B cell (primary cell): ENCODE measurements around the gene STAT5B. TPM values are rescaled to one million over a fixed set of nuclear protein-coding genes. Genes with fewer than 3 reads are reported as not detected.

Experiments
- ATAC-seq: fragments of 200-7000 bp; cut with Tn5 transposase; one replicate; pipeline ENCODE4 v1.10.0; 2021; ENCODE audit warnings: low read depth, mild to moderate bottlenecking, moderate number of reproducible peaks, moderate library complexity
- CTCF ChIA-PET: fragments of 350-600 bp; sonication (Branson Sonifier 250); formaldehyde crosslinking; loops from one replicate; lab custom pipeline; 2021; ENCODE audit warnings: antibody characterized with exemption, inconsistent platforms; lab: Charles Lee
- POLR2A ChIA-PET: fragments of 350-600 bp; sonication (Branson Sonifier 250); formaldehyde crosslinking; loops from one replicate; lab custom pipeline; 2021; ENCODE audit warnings: antibody characterized with exemption; lab: Charles Lee
- DNase-seq: peaks from one replicate; pipeline ENCODE4 v3.0.0; 2013
- H2AFZ ChIP-seq: 2 replicates; pipeline ENCODE4 v1.6.1; 2012; ENCODE audit warnings: mild to moderate bottlenecking, low read depth, low read length; ENCODE audit not compliant: insufficient read depth, poor library complexity, severe bottlenecking
- H3K27ac ChIP-seq, 2 donors: 1 replicate in 1 of 2; 2 replicates in 1 of 2; pipeline ENCODE4 v1.5.1; 2012 to 2013; ENCODE audit warnings: low read length in 2 of 2, mild to moderate bottlenecking in 2 of 2, moderate library complexity in 1 of 2
- H3K27me3 ChIP-seq, 4 experiments: fragments of 200-600 bp in 1 of 4; sonication (generic) in 1 of 4; replicated peaks in 1 of 4; 1 replicate in 2 of 4; 2 replicates in 2 of 4; pipeline versions ENCODE4 v1.6.1 to v1.7.0; 2013 to 2016; ENCODE audit warnings: low read length in 3 of 4, mild to moderate bottlenecking in 2 of 4, mixed read lengths in 1 of 4, moderate library complexity in 1 of 4; ENCODE audit not compliant: insufficient read depth in 4 of 4, control insufficient read depth in 3 of 4; ENCODE audit errors: control extremely low read depth in 1 of 4
- H3K36me3 ChIP-seq, 2 experiments: replicated peaks in 1 of 2; 1 replicate in 1 of 2; 2 replicates in 1 of 2; pipeline versions ENCODE4 v1.6.1 to v1.7.1; 2013; ENCODE audit warnings: low read length in 1 of 2; ENCODE audit not compliant: insufficient read depth in 2 of 2, control insufficient read depth in 1 of 2; ENCODE audit errors: control extremely low read depth in 1 of 2, extremely low read depth in 1 of 2
- H3K4me1 ChIP-seq, 2 donors: fragments of 200-600 bp in 1 of 2; sonication (generic) in 1 of 2; 1 replicate in 1 of 2; 2 replicates in 1 of 2; pipeline versions ENCODE4 v1.5.1 to v1.6.1; 2013 to 2017; ENCODE audit warnings: low read length in 2 of 2; ENCODE audit not compliant: control insufficient read depth in 2 of 2, insufficient read depth in 2 of 2
- H3K4me2 ChIP-seq: replicated peaks from 2 replicates; pipeline ENCODE3; 2012; ENCODE audit warnings: mild to moderate bottlenecking, low read depth, low read length; ENCODE audit not compliant: poor library complexity, severe bottlenecking
- H3K4me3 ChIP-seq, 5 experiments: fragments of 200-600 bp in 1 of 5; sonication (generic) in 1 of 5; 1 replicate in 3 of 5; 2 replicates in 2 of 5; pipeline versions ENCODE4 v1.5.1 to v1.7.0; 2011 to 2016; ENCODE audit warnings: low read length in 4 of 5, mild to moderate bottlenecking in 4 of 5, low read depth in 2 of 5, control low read depth in 1 of 5, moderate library complexity in 1 of 5; ENCODE audit not compliant: insufficient read depth in 1 of 5; ENCODE audit errors: control extremely low read depth in 1 of 5, extremely low read depth in 1 of 5
- H3K79me2 ChIP-seq: fragments of 200-600 bp; sonication (generic); one replicate; pipeline ENCODE4 v1.6.0; 2016; ENCODE audit warnings: low read length; ENCODE audit not compliant: control insufficient read depth, insufficient read depth
- H3K9ac ChIP-seq: fragments of 200-600 bp; sonication (generic); 2 replicates; pipeline ENCODE4 v1.6.1; 2017; ENCODE audit warnings: mild to moderate bottlenecking, low read length, moderate library complexity
- H3K9me3 ChIP-seq, 3 donors: one replicate each; pipeline versions ENCODE4 v1.6.1 to v1.7.1; 2013; ENCODE audit warnings: low read length in 2 of 3; ENCODE audit not compliant: control insufficient read depth in 2 of 3, insufficient read depth in 1 of 3; ENCODE audit errors: control extremely low read depth in 1 of 3
- H4K20me1 ChIP-seq: 2 replicates; pipeline ENCODE4 v1.6.0; 2012; ENCODE audit warnings: mild to moderate bottlenecking, low read length; ENCODE audit not compliant: insufficient read depth, control insufficient read depth, poor library complexity, severe bottlenecking
- H3K27ac Mint-ChIP-seq: one replicate; pipeline ENCODE4 v1.8.0; 2021; ENCODE audit warnings: mixed read lengths
- H3K27me3 Mint-ChIP-seq: one replicate; pipeline ENCODE4 v1.8.0; 2021; ENCODE audit warnings: mixed read lengths
- H3K4me1 Mint-ChIP-seq: one replicate; pipeline ENCODE4 v1.8.0; 2021; ENCODE audit warnings: mixed read lengths
- H3K4me3 Mint-ChIP-seq: one replicate; pipeline ENCODE4 v1.8.0; 2021; ENCODE audit warnings: mixed read lengths
- H3K9me3 Mint-ChIP-seq: one replicate; pipeline ENCODE4 v1.8.0; 2022; ENCODE audit warnings: mixed read lengths; ENCODE audit not compliant: insufficient read depth
- EZH2 ChIP-seq: IDR thresholded peaks from 2 replicates; pipeline ENCODE4 v1.6.1; 2012; ENCODE audit warnings: borderline replicate concordance, low read depth, mild to moderate bottlenecking, moderate library complexity, low read length; ENCODE audit not compliant: insufficient read depth, poor library complexity, severe bottlenecking
- WGBS: methylation state at CpG from one replicate; pipeline ENCODE4 v1.1.5; 2013; ENCODE audit warnings: missing lambda C conversion rate; ENCODE audit not compliant: insufficient coverage; 5-methylcytosine and 5-hydroxymethylcytosine counted together
- intact Hi-C: fragments of 100-400 bp; cut with micrococcal nuclease; formaldehyde crosslinking; loops from one replicate; pipeline ENCODE4 v1.10.0; 2022
- polyA minus RNA-seq: library from RNA; depleted of rRNA, polyadenylated mRNA; stranded (reverse); fragments of >200 nt; gene quantifications from 2 replicates; pipeline ENCODE4 v1.2.3, GENCODE V29; 2012
- polyA plus RNA-seq: library from polyadenylated mRNA; depleted of rRNA; stranded (reverse); fragments of >200 nt; gene quantifications from 2 replicates; pipeline ENCODE4 v1.2.3, GENCODE V29; 2012
- total RNA-seq, 2 donors: library from RNA; stranded (reverse); fragments of 120-200 nt in 1 of 2; gene quantifications; 1 replicate in 1 of 2; 2 replicates in 1 of 2; pipeline versions ENCODE4 v1.2.3 to v1.2.4, GENCODE V29; 2013 to 2022
- TF ChIP-seq, protein P1 (sequence below): fragments of 200-600 bp; IDR thresholded peaks from one replicate; pipeline ENCODE4 v1.8.0; 2022; ENCODE audit warnings: antibody characterized with exemption, mild to moderate bottlenecking

The STAT5B gene
- total RNA-seq: 95.7 and 103 TPM in 2 replicates
- 57.4 TPM for total RNA-seq (2013)
- polyA plus RNA-seq: 70.0 and 89.3 TPM in 2 replicates
- 56.3 and 69.6 TPM in 2 replicates for polyA minus RNA-seq

DNA sequence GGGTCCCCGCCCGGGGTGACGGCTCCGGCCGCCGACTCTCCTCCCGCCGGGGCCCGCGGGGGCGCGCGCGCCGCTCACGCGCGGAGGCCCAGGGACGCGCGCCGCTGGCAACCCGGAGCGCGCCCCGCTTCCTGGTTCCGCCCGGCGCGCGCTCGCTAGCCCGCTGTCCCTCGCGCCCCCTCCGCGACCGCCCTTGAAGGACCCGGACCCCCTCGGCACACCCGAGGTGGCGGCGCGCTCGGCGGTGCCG is at the start of gene STAT5B:
TSS of gene STAT5B (minus strand) at position 33 of the 250 bp plus-strand sequence. CDS start 44,264 bp downstream, outside the sequence.
- peak within 1 kb of the TSS; percentile 91 for H3K4me3 Mint-ChIP-seq
- Histone ChIP-seq H3K27ac (peak within 1 kb of the TSS; percentile 41 to 79), H3K4me3 (peak within 1 kb of the TSS; percentile 73 to 86 (median 75)), H3K36me3 (no peaks in the 10 kb centered on the region), H3K4me1 (peaks cover 37 to 40% of the 10 kb centered on the region in 2 donors), H3K4me2 (peak within 1 kb of the TSS; percentile 97), H4K20me1 (no peaks in the 10 kb centered on the region), H2AFZ (peak within 1 kb of the TSS; percentile 95), H3K27me3 (no peaks in the 10 kb centered on the region), H3K79me2 (peaks cover 42% of the 10 kb centered on the region), H3K9ac (peak within 1 kb of the TSS; percentile 92), H3K9me3 (no peaks in the 10 kb centered on the region)
- no peaks in the 10 kb centered on the region for H3K27me3 Mint-ChIP-seq
- POLR2A ChIA-PET: interaction anchor here (1.3 to 1.7 kb wide), 3 partner anchors 12 to 29 kb away, joined by 3 to 8 read pairs (median 7); partner anchors contain the start of gene STAT5A
- peaks cover 52% of the 10 kb centered on the region for H3K4me1 Mint-ChIP-seq
- DNase-seq: peak; percentile 88
- WGBS: under 1% methylated on average over 47 of the region's 47 CpGs
- intact Hi-C loops: loop anchor here (1.0 to 10.0 kb wide), 3 partner anchors 12 to 51 kb away; partner anchors contain the start of gene STAT5A
- CTCF ChIA-PET: interaction anchor here (3.5 kb wide), 1 partner anchor 28 kb away, joined by 21 read pairs; no protein-coding TSS in a partner anchor
- H3K9me3 Mint-ChIP-seq: no peaks in the 10 kb centered on the region
- no peak for TF ChIP-seq EZH2
- TF ChIP-seq, protein P1, sequence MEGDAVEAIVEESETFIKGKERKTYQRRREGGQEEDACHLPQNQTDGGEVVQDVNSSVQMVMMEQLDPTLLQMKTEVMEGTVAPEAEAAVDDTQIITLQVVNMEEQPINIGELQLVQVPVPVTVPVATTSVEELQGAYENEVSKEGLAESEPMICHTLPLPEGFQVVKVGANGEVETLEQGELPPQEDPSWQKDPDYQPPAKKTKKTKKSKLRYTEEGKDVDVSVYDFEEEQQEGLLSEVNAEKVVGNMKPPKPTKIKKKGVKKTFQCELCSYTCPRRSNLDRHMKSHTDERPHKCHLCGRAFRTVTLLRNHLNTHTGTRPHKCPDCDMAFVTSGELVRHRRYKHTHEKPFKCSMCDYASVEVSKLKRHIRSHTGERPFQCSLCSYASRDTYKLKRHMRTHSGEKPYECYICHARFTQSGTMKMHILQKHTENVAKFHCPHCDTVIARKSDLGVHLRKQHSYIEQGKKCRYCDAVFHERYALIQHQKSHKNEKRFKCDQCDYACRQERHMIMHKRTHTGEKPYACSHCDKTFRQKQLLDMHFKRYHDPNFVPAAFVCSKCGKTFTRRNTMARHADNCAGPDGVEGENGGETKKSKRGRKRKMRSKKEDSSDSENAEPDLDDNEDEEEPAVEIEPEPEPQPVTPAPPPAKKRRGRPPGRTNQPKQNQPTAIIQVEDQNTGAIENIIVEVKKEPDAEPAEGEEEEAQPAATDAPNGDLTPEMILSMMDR: no peak
- ATAC-seq: peak; percentile 84
- peak within 1 kb of the TSS; percentile 88 for H3K27ac Mint-ChIP-seq

DNA sequence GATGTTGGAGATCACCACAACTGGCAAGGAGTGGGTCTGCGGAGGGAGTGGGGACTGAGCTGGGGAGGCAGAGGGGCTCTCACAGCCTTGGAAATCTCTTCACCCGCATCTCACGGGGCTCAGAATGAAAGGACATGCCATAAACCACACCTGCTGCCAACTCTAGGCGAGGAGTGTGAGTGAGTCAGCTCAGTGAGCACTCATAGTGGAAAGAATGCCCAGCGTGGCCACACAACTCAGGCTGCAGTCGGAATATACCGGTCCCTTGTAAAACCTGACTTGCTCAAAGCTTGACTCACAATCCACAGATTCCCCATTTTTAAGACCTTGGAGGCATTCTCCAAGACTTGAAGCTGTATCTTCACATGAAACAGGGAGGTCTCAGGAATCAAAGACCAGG is 48.8 kb upstream of the STAT5B start:
- Mint-ChIP-seq H3K4me3 (no peak overlapping the region), H3K4me1 (peaks cover 16% of the 10 kb centered on the region), H3K27me3 (no peaks in the 10 kb centered on the region), H3K27ac (no peak overlapping the region), H3K9me3 (no peaks in the 10 kb centered on the region)
- H3K9me3 ChIP-seq: no peaks in the 10 kb centered on the region
- intact Hi-C loops: no loop called here
- no peaks in the 10 kb centered on the region for H3K27me3 ChIP-seq
- peaks cover 12% of the 10 kb centered on the region for H3K79me2 ChIP-seq
- no peak overlapping the region for H3K27ac ChIP-seq
- H3K4me3 ChIP-seq: no peak overlapping the region
- H2AFZ ChIP-seq: no peak overlapping the region
- 99% methylated on average over 7 of the region's 7 CpGs for WGBS
- POLR2A ChIA-PET: no interaction called here
- ATAC-seq (no peak), DNase-seq (no peak)
- no peak overlapping the region for H3K4me2 ChIP-seq
- TF ChIP-seq EZH2: no peak
- TF ChIP-seq, protein P1: no peak
- no peak overlapping the region for H3K9ac ChIP-seq
- CTCF ChIA-PET: interaction anchor here (0.7 to 20.6 kb wide), 5 partner anchors 11 to 203 kb away, joined by 3 to 546 read pairs (median 5); no protein-coding TSS in a partner anchor
- peaks cover 6 to 57% of the 10 kb centered on the region in 2 experiments for H3K36me3 ChIP-seq
- peaks cover 6 to 18% of the 10 kb centered on the region in 2 donors for H3K4me1 ChIP-seq
- H4K20me1 ChIP-seq: peaks cover 7% of the 10 kb centered on the region
